GM12878 (cell line): ENCODE data around the gene L1CAM. TPM values are rescaled to one million over a fixed set of nuclear protein-coding genes. Genes with fewer than 3 reads are reported as not detected.

Experiments
- ATAC-seq: fragments of 200-7000 bp; cut with Tn5 transposase; 3 replicates; pipeline ENCODE4 v1.9.1; 2020; ENCODE audit warnings: mild to moderate bottlenecking, moderate library complexity
- BruUV-seq: library from RNA; stranded (reverse); fragments of 400-500 nt; replicated peaks from 2 replicates; lab custom pipeline; 2021; lab: Mats Ljungman, UMichigan
- CTCF ChIA-PET: fragments of 300-600 bp; sonication (Branson Sonifier 250); formaldehyde crosslinking; extraction: SDS; loops from one replicate; lab custom pipeline; 2021; ENCODE audit warnings: inconsistent platforms; lab: Yijun Ruan, JAX
- POLR2A ChIA-PET: fragments of 350-600 bp; formaldehyde crosslinking; extraction: SDS; loops from one replicate; lab custom pipeline; 2021; ENCODE audit warnings: inconsistent platforms; lab: Charles Lee
- RAD21 ChIA-PET: fragments of 300-600 bp; sonication (Branson Sonifier 250); formaldehyde crosslinking; loops from one replicate; lab custom pipeline; 2023; ENCODE audit warnings: antibody characterized with exemption; ENCODE audit not compliant: unreplicated experiment; lab: Charles Lee
- SMC1A ChIA-PET: fragments of 300-600 bp; sonication (Branson Sonifier 250); formaldehyde crosslinking; loops from one replicate; lab custom pipeline; 2023; ENCODE audit not compliant: unreplicated experiment, uncharacterized antibody; lab: Charles Lee
- DNase-seq: peaks from one replicate; pipeline ENCODE4 v3.0.0-alpha.2; 2011; ENCODE audit warnings: low read depth, low spot score
- FAIRE-seq: peaks from 3 replicates; lab custom pipeline; 2011; peaks lifted over from hg19 to GRCh38; lab: Jason Lieb, UNC
- H2AFZ ChIP-seq: 2 replicates; pipeline ENCODE4 v1.6.0; 2011; ENCODE audit warnings: low read depth, low read length, control low read depth; ENCODE audit not compliant: control insufficient read depth
- H3K27ac ChIP-seq: 2 replicates; pipeline ENCODE4 v1.5.1; 2011; ENCODE audit warnings: control low read depth; ENCODE audit not compliant: control insufficient read depth, insufficient read depth
- H3K27me3 ChIP-seq, 2 experiments: replicated peaks in 1 of 2; 2 replicates each; pipeline versions ENCODE4 v1.6.0 to v1.6.1; 2011; ENCODE audit warnings: low read length in 1 of 2; ENCODE audit not compliant: control insufficient read depth in 2 of 2, insufficient read depth in 2 of 2
- H3K36me3 ChIP-seq, 2 experiments: 2 replicates each; pipeline ENCODE4 v1.5.1; 2011; ENCODE audit warnings: low read length in 1 of 2; ENCODE audit not compliant: control insufficient read depth in 2 of 2, insufficient read depth in 2 of 2
- H3K4me1 ChIP-seq: 2 replicates; pipeline ENCODE4 v1.6.1; 2011; ENCODE audit warnings: mild to moderate bottlenecking, low read length, moderate library complexity, mixed read lengths; ENCODE audit not compliant: control insufficient read depth, insufficient read depth
- H3K4me2 ChIP-seq: 2 replicates; pipeline ENCODE4 v1.6.0; 2011; ENCODE audit warnings: control low read depth; ENCODE audit not compliant: control insufficient read depth, insufficient read depth
- H3K4me3 ChIP-seq: fragments of 200-600 bp; sonication (generic); 2 replicates; pipeline ENCODE4 v1.5.1; 2016
- H3K79me2 ChIP-seq: 2 replicates; pipeline ENCODE4 v1.6.0; 2011; ENCODE audit warnings: low read length; ENCODE audit not compliant: control insufficient read depth, insufficient read depth
- H3K9ac ChIP-seq: 2 replicates; pipeline ENCODE4 v1.8.0; 2011; ENCODE audit warnings: low read length, control low read depth, mixed read lengths; ENCODE audit not compliant: control insufficient read depth, insufficient read depth
- H3K9me3 ChIP-seq: replicated peaks from 3 replicates; pipeline ENCODE4 v1.5.1; 2011; ENCODE audit warnings: mild to moderate bottlenecking, low read length; ENCODE audit not compliant: control insufficient read depth, insufficient read depth
- H4K20me1 ChIP-seq: 2 replicates; pipeline ENCODE4 v1.6.0; 2011; ENCODE audit not compliant: control insufficient read depth, insufficient read depth
- ATF7 ChIP-seq: fragments of 450-650 bp; IDR thresholded peaks from 2 replicates; pipeline ENCODE4 v1.6.1; 2016; ENCODE audit warnings: low read depth, mild to moderate bottlenecking
- BCL3 ChIP-seq: IDR thresholded peaks from 2 replicates; pipeline ENCODE4 v1.6.1; 2011; ENCODE audit warnings: borderline replicate concordance, low read depth, mild to moderate bottlenecking, moderate library complexity, low read length; ENCODE audit not compliant: insufficient read depth, poor library complexity, severe bottlenecking
- CBFB ChIP-seq: IDR thresholded peaks from 2 replicates; pipeline ENCODE4 v1.6.1; 2016; ENCODE audit warnings: antibody characterized with exemption, low read depth
- CEBPB ChIP-seq, 2 experiments: fragments of 150-350 bp in 1 of 2; IDR thresholded peaks; 2 replicates each; pipeline ENCODE4 v1.6.1; 2012 to 2014; ENCODE audit warnings: low read depth in 2 of 2, low read length in 2 of 2, borderline replicate concordance in 1 of 2, inconsistent platforms in 1 of 2
- EP300 ChIP-seq, 2 experiments: fragments of 150-350 bp in 1 of 2; IDR thresholded peaks; 2 replicates each; pipeline ENCODE4 v1.6.1; 2011 to 2012; ENCODE audit warnings: low read depth in 2 of 2, low read length in 2 of 2, borderline replicate concordance in 1 of 2, improper control_type of control experiment in 1 of 2, inconsistent platforms in 1 of 2; ENCODE audit not compliant: control insufficient read depth in 1 of 2
- EZH2 ChIP-seq: IDR thresholded peaks from 2 replicates; pipeline ENCODE4 v1.6.1; 2012; ENCODE audit warnings: low read depth, mild to moderate bottlenecking, control low read depth, inconsistent platforms, low read length, borderline replicate concordance; ENCODE audit not compliant: control insufficient read depth
- HDGF ChIP-seq: fragments of 450-650 bp; IDR thresholded peaks from 2 replicates; pipeline ENCODE4 v1.6.1; 2016; ENCODE audit warnings: antibody characterized with exemption
- JUND ChIP-seq: IDR thresholded peaks from 2 replicates; pipeline ENCODE4 v1.6.1; 2012; ENCODE audit warnings: low read depth, mild to moderate bottlenecking, low read length, improper control_type of control experiment, moderate library complexity
- MXI1 ChIP-seq: fragments of 150-350 bp; IDR thresholded peaks from 2 replicates; pipeline ENCODE4 v1.6.1; 2011; ENCODE audit warnings: low read depth, mild to moderate bottlenecking, inconsistent platforms, low read length, improper control_type of control experiment
- NBN ChIP-seq: fragments of 450-650 bp; IDR thresholded peaks from 2 replicates; pipeline ENCODE4 v1.6.1; 2016
- NR2C1 ChIP-seq: fragments of 450-650 bp; IDR thresholded peaks from 2 replicates; pipeline ENCODE4 v1.6.1; 2017; ENCODE audit warnings: antibody characterized with exemption, mild to moderate bottlenecking, moderate library complexity
- PAX5 ChIP-seq: IDR thresholded peaks from 2 replicates; pipeline ENCODE4 v1.6.1; 2011; ENCODE audit warnings: low read depth, low read length, borderline replicate concordance
- POU2F2 ChIP-seq: IDR thresholded peaks from 3 replicates; pipeline ENCODE4 v1.6.1; 2011; ENCODE audit warnings: low read depth, mild to moderate bottlenecking, low read length, borderline replicate concordance
- SIX5 ChIP-seq: IDR thresholded peaks from 2 replicates; pipeline ENCODE4 v1.6.1; 2011; ENCODE audit warnings: mild to moderate bottlenecking, low read depth, low read length, moderate library complexity; ENCODE audit not compliant: severe bottlenecking
- SUPT20H ChIP-seq: IDR thresholded peaks from 2 replicates; pipeline ENCODE4 v1.6.1; 2011; ENCODE audit warnings: low read depth, mild to moderate bottlenecking, low read length, moderate library complexity, borderline replicate concordance; ENCODE audit not compliant: control insufficient read depth
- TBL1XR1 ChIP-seq: IDR thresholded peaks from 2 replicates; pipeline ENCODE4 v1.6.1; 2012; ENCODE audit warnings: low read depth, low read length, improper control_type of control experiment
- ZNF274 ChIP-seq: IDR thresholded peaks from one replicate; pipeline ENCODE4 v1.8.0; 2011; ENCODE audit not compliant: insufficient read length, insufficient read depth
- in situ Hi-C: fragments of 300-500 bp; cut with MboI; formaldehyde crosslinking; loops from 9 replicates; pipeline ENCODE4 v1.14.3; 2018; ENCODE audit warnings: mixed read lengths
- intact Hi-C: fragments of 100-400 bp; cut with micrococcal nuclease; formaldehyde crosslinking; loops from one replicate; pipeline ENCODE4 v1.14.2; 2022; ENCODE audit not compliant: unreplicated experiment
- polyA plus RNA-seq, 11 experiments: library from polyadenylated mRNA; depleted of rRNA in 4 of 11; unstranded in 6 of 11; stranded (reverse) in 5 of 11; fragments of >200 nt; fragmentation: Nextera tagmentation in 4 of 11; fragmentation: Illumina TruSeq in 1 of 11; extraction: Ambion mirVana in 4 of 11; extraction: Trizol in 1 of 11; gene quantifications; 1 replicate in 1 of 11; 2 replicates in 10 of 11; pipeline versions ENCODE4 v1.2.1 to v1.2.3, GENCODE V29; 2011 to 2016; ENCODE audit warnings: inconsistent platforms in 2 of 11, missing spikeins in 2 of 11, low read depth in 1 of 11
- total RNA-seq, 4 experiments: library from RNA; depleted of rRNA in 3 of 4; stranded (reverse); fragments of >200 nt in 3 of 4; fragmentation: Illumina TruSeq in 1 of 4; extraction: Trizol in 1 of 4; gene quantifications; 2 replicates each; pipeline versions ENCODE4 v1.2.1 to v1.2.3, GENCODE V29; 2013 to 2021
- TF ChIP-seq, protein P1 (sequence below): IDR thresholded peaks from 2 replicates; pipeline ENCODE4 v1.6.1; 2011; ENCODE audit warnings: borderline replicate concordance, low read depth, mild to moderate bottlenecking, moderate library complexity, mixed read lengths, low read length; ENCODE audit not compliant: insufficient read depth; ENCODE audit errors: extremely low read length

L1CAM gene
- total and polyA plus RNA-seq, 10 of the 15 experiments (the other 5 are each of a cell fraction or from before 2014, with no cell fraction given): 0.01 to 0.64 (median 0.09) TPM; not detected in 5

- TF ChIP-seq MXI1 (no peak), PAX5 (0 out of 2 replicates have a peak, but pooled peaks have one; percentile 52), EP300 (IDR thresholded peaks at IDR 0.05; ENCODE audit: borderline replicate concordance in 1 of 2, control insufficient read depth in 1 of 2, low read depth in 2 of 2, low read length in 2 of 2) (peak; percentile 24 to 47; a peak in 1 of 4 replicates), HDGF (peak; percentile 96), BCL3 (peak; percentile 71), SIX5 (no peak), NBN (peak; percentile 46; the same call in 1 of the 2 replicates), ATF7 (0 out of 2 replicates have a peak, but pooled peaks have one; percentile 12)
- TF ChIP-seq, all 136 proteins: peak for 24
Measured at GRCh38 chrX:153900831-153901752, 15.1 kb upstream of the L1CAM start (continued).

- ChIA-PET CTCF (no interaction called here), SMC1A (no interaction called here), POLR2A (interaction anchor here (0.6 kb wide), 1 partner anchor 8 kb away, joined by 3 read pairs; no protein-coding TSS in a partner anchor), RAD21 (no interaction called here)
- FAIRE-seq: no peak
- Histone ChIP-seq H4K20me1 (no peaks in the 10 kb centered on the region), H2AFZ (no peak overlapping the region), H3K36me3 (no peaks in the 10 kb centered on the region), H3K9ac (no peak overlapping the region), H3K9me3 (no peaks in the 10 kb centered on the region; the same call in 2 of the 3 replicates), H3K79me2 (no peaks in the 10 kb centered on the region), H3K4me2 (no peak overlapping the region), H3K27ac (no peak overlapping the region), H3K4me3 (no peak overlapping the region), H3K27me3 (no peaks in the 10 kb centered on the region), H3K4me1 (peaks cover 4% of the 10 kb centered on the region)
- no peak for DNase-seq
- in situ Hi-C loops (no loop called here), intact Hi-C loops (no loop called here)
- BruUV-seq: no TSS peak
- no peak for ATAC-seq
- TF ChIP-seq NR2C1 (no peak), SUPT20H (no peak), SIX5 (no peak), TBL1XR1 (no peak), EZH2 (no peak), POU2F2 (no peak), JUND (no peak), ZNF274 (no peak), CEBPB (IDR thresholded peaks at IDR 0.05; ENCODE audit: borderline replicate concordance in 1 of 2, low read depth in 2 of 2, low read length in 2 of 2) (no peak), CBFB (no peak)
- TF ChIP-seq, protein P1, sequence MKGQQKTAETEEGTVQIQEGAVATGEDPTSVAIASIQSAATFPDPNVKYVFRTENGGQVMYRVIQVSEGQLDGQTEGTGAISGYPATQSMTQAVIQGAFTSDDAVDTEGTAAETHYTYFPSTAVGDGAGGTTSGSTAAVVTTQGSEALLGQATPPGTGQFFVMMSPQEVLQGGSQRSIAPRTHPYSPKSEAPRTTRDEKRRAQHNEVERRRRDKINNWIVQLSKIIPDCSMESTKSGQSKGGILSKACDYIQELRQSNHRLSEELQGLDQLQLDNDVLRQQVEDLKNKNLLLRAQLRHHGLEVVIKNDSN: no peak
Measured at GRCh38 chrX:153897899-153898298, 11.9 kb upstream of the L1CAM start.
